ENCODE measurements around the gene PITPNB. TPM values are rescaled to one million over a fixed set of nuclear protein-coding genes. Genes with fewer than 3 reads are reported as not detected.

Gene PITPNB
- total RNA-seq, 1 experiment from 2014 or later = 46.2 TPM

- Histone ChIP-seq H3K9me3 (replicated peaks) (no peaks in the 10 kb centered on the region), H3K4me1 (peaks cover 26% of the 10 kb centered on the region), H3K4me3 (no peak overlapping the region), H3K27me3 (no peaks in the 10 kb centered on the region), H3K27ac (no peak overlapping the region), H3K36me3 (no peaks in the 10 kb centered on the region)
- DNase-seq = no peak
These were observed 113.2 kb downstream of the PITPNB start for GRCh38 chr22:27805841-27806240.

GRCh38 chr22:27804470-27805297 lies 114.4 kb downstream of the PITPNB start:
- Histone ChIP-seq H3K4me3 (no peak overlapping the region), H3K27ac (no peak overlapping the region), H3K27me3 (no peaks in the 10 kb centered on the region), H3K9me3 (replicated peaks) (no peaks in the 10 kb centered on the region), H3K36me3 (peaks cover under 1% of the 10 kb centered on the region), H3K4me1 (peaks cover 17% of the 10 kb centered on the region)
- DNase-seq = peak; percentile 70 to 80

GRCh38 chr22:27803841-27804415 lies 115.1 kb downstream of the PITPNB start:
- Histone ChIP-seq H3K9me3 (replicated peaks) (no peaks in the 10 kb centered on the region), H3K27ac (no peak overlapping the region), H3K36me3 (peaks cover 6% of the 10 kb centered on the region), H3K27me3 (no peaks in the 10 kb centered on the region), H3K4me3 (no peak overlapping the region), H3K4me1 (peaks cover 17% of the 10 kb centered on the region)
- no peak for DNase-seq

DNA sequence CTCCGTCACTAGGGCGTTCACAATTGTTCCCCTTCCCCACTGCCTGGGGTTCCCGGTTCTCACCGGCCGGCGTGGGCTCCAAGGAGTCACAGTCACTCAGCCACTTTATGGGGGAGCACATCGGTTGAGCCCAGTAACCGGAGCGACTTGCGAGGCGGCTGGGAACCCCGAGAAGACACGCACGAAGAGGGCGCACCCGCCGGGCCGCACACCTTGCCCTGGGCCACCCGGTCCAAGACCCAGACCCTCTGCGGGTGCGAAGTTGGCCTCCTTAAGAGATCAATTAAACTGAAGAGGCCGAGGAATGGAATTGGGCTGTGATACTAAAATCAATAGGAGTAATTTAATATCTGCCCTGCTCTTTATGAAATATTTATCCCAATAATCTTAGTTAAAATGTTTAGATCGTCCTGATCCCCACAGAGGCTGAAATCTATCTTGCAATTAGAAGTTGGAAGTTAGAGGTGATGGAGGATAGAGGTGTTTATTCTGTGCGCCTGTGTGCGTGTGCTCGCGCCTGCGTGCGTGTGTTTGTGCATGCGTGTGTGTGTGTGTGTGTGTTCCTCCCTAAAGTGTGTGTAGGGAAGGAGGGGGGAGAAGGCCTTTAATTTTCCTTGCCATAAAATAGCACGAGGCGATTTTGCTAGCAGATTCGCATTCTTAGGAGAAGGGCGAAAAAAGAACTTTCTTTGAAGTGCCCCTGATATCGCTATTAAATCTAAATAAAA lies 116.5 kb downstream of the PITPNB start:
- H3K9me3 ChIP-seq (replicated peaks) = no peaks in the 10 kb centered on the region
- no peaks in the 10 kb centered on the region for H3K27me3 ChIP-seq
- peaks cover 17% of the 10 kb centered on the region for H3K36me3 ChIP-seq
- peak overlapping the region; percentile 98 for H3K4me3 ChIP-seq
- peak overlapping the region; percentile 90 for H3K27ac ChIP-seq
- H3K4me1 ChIP-seq = peaks cover 17% of the 10 kb centered on the region
- DNase-seq = peak in 1 of 2 experiments; percentile 26

Other genes with a start within 250 kb of the PITPNB start
- gene MN1, start 117.5 kb downstream of the PITPNB start, total RNA-seq (2014; rRNA removed; shearing (Covaris generic)) = 36.1 and 36.6 TPM in 2 replicates

Measured in SJCRH30 (cell line).